Thyroid gland (tissue), 4 donors: ENCODE results near the gene BRD4. TPM values are rescaled to one million over a fixed set of nuclear protein-coding genes. Genes with fewer than 3 reads are reported as not detected.

ENCODE experiments used
- DNase-seq, 2 donors: peaks; one replicate each; pipeline ENCODE4 v3.0.0-alpha.2; 2019
- H3K27ac ChIP-seq, 3 donors: fragments of 200-600 bp; sonication (generic); 1 replicate in 2 of 3; 2 replicates in 1 of 3; pipeline ENCODE4 v1.5.1; 2016 to 2019; ENCODE audit warnings: mild to moderate bottlenecking in 1 of 3, moderate library complexity in 1 of 3
- H3K27me3 ChIP-seq: fragments of 200-600 bp; sonication (generic); one replicate; pipeline ENCODE4 v1.5.1; 2019
- H3K36me3 ChIP-seq, 2 donors: fragments of 200-600 bp; sonication (generic); one replicate each; pipeline ENCODE4 v1.5.1; 2016 to 2019
- H3K4me1 ChIP-seq, 2 donors: fragments of 200-600 bp; sonication (generic); one replicate each; pipeline ENCODE4 v1.5.1; 2017 to 2019
- H3K4me3 ChIP-seq, 3 donors: fragments of 200-600 bp; sonication (generic); replicated peaks in 1 of 3; 1 replicate in 2 of 3; 2 replicates in 1 of 3; pipeline ENCODE4 v1.5.1; 2016; ENCODE audit warnings: mild to moderate bottlenecking in 1 of 3
- H3K9me3 ChIP-seq: fragments of 200-600 bp; sonication (generic); one replicate; pipeline ENCODE4 v1.5.1; 2017
- CTCF ChIP-seq, 6 experiments: fragments of 200-600 bp in 3 of 6; fragments of 450-650 bp in 3 of 6; sonication (generic) in 3 of 6; IDR thresholded peaks; one replicate each; pipeline ENCODE4 v1.5.1; 2016 to 2019; ENCODE audit warnings: antibody characterized with exemption in 6 of 6, mild to moderate bottlenecking in 2 of 6, inconsistent platforms in 1 of 6, moderate library complexity in 1 of 6
- POLR2A ChIP-seq, 2 donors: fragments of 450-650 bp; IDR thresholded peaks; one replicate each; pipeline ENCODE4 v1.6.1; 2017; ENCODE audit warnings: antibody characterized with exemption in 2 of 2, mild to moderate bottlenecking in 2 of 2, moderate library complexity in 1 of 2
- WGBS, 2 donors: methylation state at CpG; one replicate each; pipeline ENCODE4 v1.1.5; 2017; 5-methylcytosine and 5-hydroxymethylcytosine counted together
- intact Hi-C: fragments of 100-400 bp; cut with DNase I; formaldehyde crosslinking; loops from one replicate; pipeline ENCODE4 v1.15.1; 2023
- total RNA-seq, 4 donors: library from RNA; depleted of rRNA; stranded (reverse); fragments of >200 nt; gene quantifications; one replicate each; pipeline ENCODE4 v1.2.3, GENCODE V29; 2016

Gene BRD4
- total RNA-seq, 4 donors from 2014 or later, result 20.8 to 78.1 (median 32.4) TPM

- 87 to 97% methylated on average over 2 of the region's 2 CpGs for WGBS, 2 donors
- intact Hi-C loops, result no loop called here
- H3K4me1 ChIP-seq, result peaks cover 77 to 81% of the 10 kb centered on the region in 2 donors
- DNase-seq, result no peak
- no peaks in the 10 kb centered on the region for H3K27me3 ChIP-seq
- no peaks in the 10 kb centered on the region for H3K9me3 ChIP-seq
- H3K27ac ChIP-seq, result no peak overlapping the region
- no peak overlapping the region for H3K4me3 ChIP-seq
- TF ChIP-seq POLR2A (IDR thresholded peaks at IDR 0.05) (no peak), CTCF (IDR thresholded peaks at IDR 0.05) (no peak)
- H3K36me3 ChIP-seq, result no peaks in the 10 kb centered on the region
These were observed 25.2 kb downstream of the BRD4 start for GRCh38 chr19:15307169-15307568.

GRCh38 chr19:15305582-15306334 lies 26.6 kb downstream of the BRD4 start:
- Histone ChIP-seq H3K4me1 (peaks cover 69 to 78% of the 10 kb centered on the region in 2 donors), H3K27ac (no peak overlapping the region), H3K4me3 (no peak overlapping the region), H3K36me3 (no peaks in the 10 kb centered on the region), H3K9me3 (no peaks in the 10 kb centered on the region), H3K27me3 (no peaks in the 10 kb centered on the region)
- WGBS, 2 donors, result 81 to 89% methylated on average over 3 of the region's 3 CpGs
- no peak for DNase-seq
- intact Hi-C loops, result no loop called here
- no peak for TF ChIP-seq POLR2A (IDR thresholded peaks at IDR 0.05)
- no peak for TF ChIP-seq CTCF (IDR thresholded peaks at IDR 0.05)

GRCh38 chr19:15304140-15304705 lies 28.1 kb downstream of the BRD4 start:
- no peak for DNase-seq
- Histone ChIP-seq H3K9me3 (no peaks in the 10 kb centered on the region), H3K27me3 (no peaks in the 10 kb centered on the region), H3K36me3 (no peaks in the 10 kb centered on the region), H3K27ac (no peak overlapping the region), H3K4me1 (peaks cover 68 to 79% of the 10 kb centered on the region in 2 donors), H3K4me3 (no peak overlapping the region)
- no peak for TF ChIP-seq POLR2A (IDR thresholded peaks at IDR 0.05)
- no peak for TF ChIP-seq CTCF (IDR thresholded peaks at IDR 0.05)
- intact Hi-C loops, result no loop called here
- WGBS, 2 donors, result 68 to 73% methylated on average over 10 of the region's 10 CpGs

GRCh38 chr19:15303105-15303780 lies 29.1 kb downstream of the BRD4 start:
- intact Hi-C loops, result no loop called here
- no peak for TF ChIP-seq POLR2A (IDR thresholded peaks at IDR 0.05)
- TF ChIP-seq CTCF (IDR thresholded peaks at IDR 0.05), result no peak

More at GRCh38 chr19:15303105-15303780, 29.1 kb downstream of the BRD4 start:
- Histone ChIP-seq H3K9me3 (no peaks in the 10 kb centered on the region), H3K4me3 (no peak overlapping the region), H3K4me1 (peaks cover 69 to 82% of the 10 kb centered on the region in 2 donors), H3K27me3 (no peaks in the 10 kb centered on the region), H3K27ac (no peak overlapping the region), H3K36me3 (no peaks in the 10 kb centered on the region)
- DNase-seq, result no peak
- 79 to 81% methylated on average over 7 of the region's 7 CpGs for WGBS, 2 donors
